GM10248 (cell line): ENCODE data around the gene RNF182.

Experiments used
- CTCF ChIA-PET: fragments of 300-600 bp; sonication (Branson Sonifier 250); formaldehyde crosslinking; extraction: SDS; loops from one replicate; lab custom pipeline; 2021; ENCODE audit warnings: antibody characterized with exemption; lab: Yijun Ruan, JAX
- POLR2A ChIA-PET: fragments of 350-650 bp; sonication (Branson Sonifier 250); formaldehyde crosslinking; extraction: SDS; loops from one replicate; lab custom pipeline; 2020; ENCODE audit warnings: antibody characterized with exemption; lab: Yijun Ruan, JAX
- DNase-seq: peaks from one replicate; pipeline ENCODE4 v3.0.0; 2012; ENCODE audit errors: extremely low spot score
- TF ChIP-seq, protein P1 (sequence below): IDR thresholded peaks from 2 replicates; pipeline ENCODE4 v1.5.1; 2012; ENCODE audit warnings: mild to moderate bottlenecking, low read depth; ENCODE audit errors: extremely low read depth, missing control alignments, control extremely low read depth

The RNF182 gene

GRCh38 chr6:13923527-13924145 is 1.1 kb upstream of the RNF182 start:
- DNase-seq, result no peak
- CTCF ChIA-PET, result interaction anchor here (1.2 to 3.5 kb wide), 9 partner anchors 8 to 143 kb away, joined by 3 to 15 read pairs (median 5); no protein-coding TSS in a partner anchor
- TF ChIP-seq, protein P1, sequence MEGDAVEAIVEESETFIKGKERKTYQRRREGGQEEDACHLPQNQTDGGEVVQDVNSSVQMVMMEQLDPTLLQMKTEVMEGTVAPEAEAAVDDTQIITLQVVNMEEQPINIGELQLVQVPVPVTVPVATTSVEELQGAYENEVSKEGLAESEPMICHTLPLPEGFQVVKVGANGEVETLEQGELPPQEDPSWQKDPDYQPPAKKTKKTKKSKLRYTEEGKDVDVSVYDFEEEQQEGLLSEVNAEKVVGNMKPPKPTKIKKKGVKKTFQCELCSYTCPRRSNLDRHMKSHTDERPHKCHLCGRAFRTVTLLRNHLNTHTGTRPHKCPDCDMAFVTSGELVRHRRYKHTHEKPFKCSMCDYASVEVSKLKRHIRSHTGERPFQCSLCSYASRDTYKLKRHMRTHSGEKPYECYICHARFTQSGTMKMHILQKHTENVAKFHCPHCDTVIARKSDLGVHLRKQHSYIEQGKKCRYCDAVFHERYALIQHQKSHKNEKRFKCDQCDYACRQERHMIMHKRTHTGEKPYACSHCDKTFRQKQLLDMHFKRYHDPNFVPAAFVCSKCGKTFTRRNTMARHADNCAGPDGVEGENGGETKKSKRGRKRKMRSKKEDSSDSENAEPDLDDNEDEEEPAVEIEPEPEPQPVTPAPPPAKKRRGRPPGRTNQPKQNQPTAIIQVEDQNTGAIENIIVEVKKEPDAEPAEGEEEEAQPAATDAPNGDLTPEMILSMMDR, result no peak
- POLR2A ChIA-PET, result no interaction called here

GRCh38 chr6:13924146-13924948 is 405 bp upstream of the RNF182 start:
- ChIA-PET POLR2A (no interaction called here), CTCF (interaction anchor here (1.2 to 3.5 kb wide), 7 partner anchors 9 to 142 kb away, joined by 3 to 15 read pairs (median 3); no protein-coding TSS in a partner anchor)
- peak; percentile 15 for DNase-seq
- TF ChIP-seq, protein P1, result no peak

DNA sequence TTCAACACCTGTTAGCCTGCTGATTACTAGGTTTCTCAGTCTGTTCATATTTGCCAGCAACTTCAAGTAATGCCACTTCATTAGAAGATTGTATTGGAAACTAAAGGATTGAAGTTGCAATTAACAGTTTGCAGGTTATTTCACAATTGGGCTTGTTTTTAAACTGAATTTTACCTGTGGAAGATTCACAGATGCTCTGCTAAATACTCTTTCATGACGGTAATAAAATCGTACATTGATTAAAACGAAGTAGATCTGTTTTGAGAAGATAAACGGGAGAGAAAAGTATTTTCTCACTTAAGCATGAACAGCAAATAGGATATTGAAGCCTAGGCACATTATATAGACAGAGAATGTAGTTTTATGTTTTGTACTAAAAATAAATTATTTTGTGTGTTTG is 1.6 kb downstream of the RNF182 start:
- ChIA-PET CTCF (no interaction called here), POLR2A (no interaction called here)
- TF ChIP-seq, protein P1, result no peak
- no peak for DNase-seq

GRCh38 chr6:13927203-13927602 is 2.5 kb downstream of the RNF182 start:
- POLR2A ChIA-PET, result no interaction called here
- TF ChIP-seq, protein P1, result no peak
- no peak for DNase-seq
- CTCF ChIA-PET, result interaction anchor here (1.2 kb wide), 1 partner anchor 19 kb away, joined by 3 read pairs; no protein-coding TSS in a partner anchor

GRCh38 chr6:13929196-13929595 is 4.4 kb downstream of the RNF182 start:
- DNase-seq, result no peak
- TF ChIP-seq, protein P1, result no peak
- CTCF ChIA-PET, result interaction anchor here (1.1 to 2.3 kb wide), 2 partner anchors 21 to 138 kb away, joined by 3 to 7 read pairs; no protein-coding TSS in a partner anchor
- POLR2A ChIA-PET, result no interaction called here

- TF ChIP-seq, protein P1, result no peak
- POLR2A ChIA-PET, result no interaction called here
- DNase-seq, result no peak
- CTCF ChIA-PET, result no interaction called here
Measured at GRCh38 chr6:13931797-13932402, 7.1 kb downstream of the RNF182 start.
